Liver (tissue), 9 donors: Measurements from ENCODE around the gene TMEM98. TPM values are rescaled to one million over a fixed set of nuclear protein-coding genes. Genes with fewer than 3 reads are reported as not detected.

Experiments
- DNase-seq: peaks from one replicate; pipeline ENCODE4 v3.0.0-alpha.2; 2017; ENCODE audit warnings: low spot score
- H3K27ac ChIP-seq, 2 donors: one replicate each; pipeline ENCODE4 v1.7.0; 2013; ENCODE audit warnings: inconsistent platforms in 2 of 2, low read length in 2 of 2, control low read depth in 1 of 2, low read depth in 1 of 2, mild to moderate bottlenecking in 1 of 2
- H3K27me3 ChIP-seq, 4 donors: one replicate each; pipeline versions ENCODE4 v1.6.1 to v1.7.0; 2013; ENCODE audit warnings: low read length in 3 of 4, inconsistent platforms in 1 of 4, mild to moderate bottlenecking in 1 of 4, moderate library complexity in 1 of 4; ENCODE audit not compliant: control insufficient read depth in 4 of 4, insufficient read depth in 4 of 4
- H3K36me3 ChIP-seq, 4 donors: one replicate each; pipeline versions ENCODE4 v1.6.1 to v1.7.0; 2013; ENCODE audit warnings: low read length in 3 of 4, mild to moderate bottlenecking in 3 of 4, low read depth in 1 of 4, moderate library complexity in 1 of 4; ENCODE audit not compliant: control insufficient read depth in 4 of 4, insufficient read depth in 3 of 4
- H3K4me1 ChIP-seq, 4 donors: one replicate each; pipeline versions ENCODE4 v1.6.1 to v1.7.0; 2013; ENCODE audit warnings: low read length in 3 of 4, mild to moderate bottlenecking in 3 of 4, moderate library complexity in 1 of 4; ENCODE audit not compliant: control insufficient read depth in 4 of 4, insufficient read depth in 4 of 4
- H3K4me3 ChIP-seq, 3 donors: one replicate each; pipeline versions ENCODE4 v1.6.1 to v1.7.0; 2013; ENCODE audit warnings: low read length in 3 of 3, control low read depth in 1 of 3, low read depth in 1 of 3, mild to moderate bottlenecking in 1 of 3
- H3K9ac ChIP-seq, 2 donors: one replicate each; pipeline ENCODE4 v1.7.0; 2013; ENCODE audit warnings: low read length in 2 of 2, mild to moderate bottlenecking in 2 of 2, moderate library complexity in 2 of 2, control low read depth in 1 of 2, low read depth in 1 of 2
- H3K9me3 ChIP-seq, 4 donors: one replicate each; pipeline versions ENCODE4 v1.6.1 to v1.7.0; 2013; ENCODE audit warnings: low read length in 3 of 4; ENCODE audit not compliant: control insufficient read depth in 4 of 4
- ATF3 ChIP-seq: IDR thresholded peaks from 2 replicates; pipeline ENCODE4 v1.6.1; 2016; ENCODE audit warnings: antibody characterized with exemption
- CTCF ChIP-seq: fragments of 150-350 bp; IDR thresholded peaks from 2 replicates; pipeline ENCODE4 v1.5.1; 2017; ENCODE audit warnings: improper control_type of control experiment, low read depth, low read length; ENCODE audit not compliant: missing input control
- EGR1 ChIP-seq, 2 donors: IDR thresholded peaks; 2 replicates each; pipeline ENCODE4 v1.6.1; 2016 to 2018; ENCODE audit warnings: antibody characterized with exemption in 2 of 2, low read depth in 2 of 2
- FOXA1 ChIP-seq: IDR thresholded peaks from 2 replicates; pipeline ENCODE4 v1.6.1; 2016; ENCODE audit warnings: antibody characterized with exemption
- GABPA ChIP-seq, 2 donors: IDR thresholded peaks in 1 of 2; conservative IDR thresholded peaks in 1 of 2; 2 replicates each; pipeline ENCODE4 v1.6.1; 2016; ENCODE audit warnings: antibody characterized with exemption in 2 of 2, mild to moderate bottlenecking in 1 of 2, moderate library complexity in 1 of 2
- HNF4G ChIP-seq: IDR thresholded peaks from 2 replicates; pipeline ENCODE4 v1.6.1; 2016; ENCODE audit warnings: antibody characterized with exemption
- JUND ChIP-seq, 2 donors: IDR thresholded peaks; 2 replicates each; pipeline ENCODE4 v1.6.1; 2016; ENCODE audit warnings: antibody characterized with exemption in 2 of 2
- NR2F2 ChIP-seq: IDR thresholded peaks from 2 replicates; pipeline ENCODE4 v1.6.1; 2016; ENCODE audit warnings: antibody characterized with exemption
- REST ChIP-seq: IDR thresholded peaks from 2 replicates; pipeline ENCODE4 v1.6.1; 2016; ENCODE audit warnings: antibody characterized with exemption, mild to moderate bottlenecking
- RXRA ChIP-seq, 2 donors: IDR thresholded peaks; 2 replicates each; pipeline ENCODE4 v1.6.1; 2017 to 2018; ENCODE audit warnings: antibody characterized with exemption in 2 of 2, mild to moderate bottlenecking in 1 of 2
- TAF1 ChIP-seq: conservative IDR thresholded peaks from 2 replicates; pipeline ENCODE4 v1.6.1; 2016; ENCODE audit warnings: antibody characterized with exemption, mild to moderate bottlenecking
- WGBS: extraction: QIAGEN DNeasy Blood & Tissue Kit; methylation state at CpG from one replicate; pipeline ENCODE4 v1.1.7; 2013; 5-methylcytosine and 5-hydroxymethylcytosine counted together
- polyA plus RNA-seq, 2 donors: library from polyadenylated mRNA; stranded (reverse) in 1 of 2; unstranded in 1 of 2; fragments of 200-250 nt in 1 of 2; fragments of >200 nt in 1 of 2; fragmentation: Nextera tagmentation in 1 of 2; extraction: Ambion mirVana in 1 of 2; gene quantifications; one replicate each; pipeline versions ENCODE4 v1.2.1 to v1.2.3, GENCODE V29; 2013 to 2015
- total RNA-seq, 2 donors: library from RNA; depleted of rRNA; stranded (reverse); fragments of >200 nt; gene quantifications; one replicate each; pipeline ENCODE4 v1.2.3, GENCODE V29; 2014
- TF ChIP-seq, protein P1 (sequence below): IDR thresholded peaks from 2 replicates; pipeline ENCODE4 v1.6.1; 2016; ENCODE audit warnings: antibody characterized with exemption
- donor health status: healthy.
- donor health status: healthy.
- donor health status: healthy.
- donor health status: healthy.
- donor health status: healthy.

The TMEM98 gene
- total and polyA plus RNA-seq, 4 donors = 7.0 to 17.5 (median 10.7) TPM

GRCh38 chr17:32928586-32929535, 908 bp downstream of the TMEM98 start:
- DNase-seq = no peak
- H3K9me3 ChIP-seq = no peaks in the 10 kb centered on the region
- TF ChIP-seq CTCF = no peak
- 39% methylated on average over 19 of the region's 19 CpGs for WGBS
- no peaks in the 10 kb centered on the region for H3K36me3 ChIP-seq
- H3K27me3 ChIP-seq = no peaks in the 10 kb centered on the region
- H3K4me1 ChIP-seq = peaks cover 2 to 11% (median 6%) of the 10 kb centered on the region in 4 donors
- H3K27ac ChIP-seq = no peak overlapping the region
- H3K9ac ChIP-seq = peak overlapping the region in 1 of 2 donors; percentile 74
- H3K4me3 ChIP-seq = peak overlapping the region; percentile 3 to 85 (median 64)

- TF ChIP-seq JUND (IDR thresholded peaks at IDR 0.05) (no peak), FOXA1 (no peak), HNF4G (no peak), NR2F2 (no peak), GABPA (IDR thresholded peaks at IDR 0.05 in 1 of 2, conservative IDR thresholded peaks at IDR 0.05 in 1 of 2) (no peak), EGR1 (IDR thresholded peaks at IDR 0.05; ENCODE audit: low read depth in 2 of 2) (no peak), REST (no peak), RXRA (IDR thresholded peaks at IDR 0.05) (no peak), ATF3 (no peak), TAF1 (no peak)
- TF ChIP-seq, protein P1, sequence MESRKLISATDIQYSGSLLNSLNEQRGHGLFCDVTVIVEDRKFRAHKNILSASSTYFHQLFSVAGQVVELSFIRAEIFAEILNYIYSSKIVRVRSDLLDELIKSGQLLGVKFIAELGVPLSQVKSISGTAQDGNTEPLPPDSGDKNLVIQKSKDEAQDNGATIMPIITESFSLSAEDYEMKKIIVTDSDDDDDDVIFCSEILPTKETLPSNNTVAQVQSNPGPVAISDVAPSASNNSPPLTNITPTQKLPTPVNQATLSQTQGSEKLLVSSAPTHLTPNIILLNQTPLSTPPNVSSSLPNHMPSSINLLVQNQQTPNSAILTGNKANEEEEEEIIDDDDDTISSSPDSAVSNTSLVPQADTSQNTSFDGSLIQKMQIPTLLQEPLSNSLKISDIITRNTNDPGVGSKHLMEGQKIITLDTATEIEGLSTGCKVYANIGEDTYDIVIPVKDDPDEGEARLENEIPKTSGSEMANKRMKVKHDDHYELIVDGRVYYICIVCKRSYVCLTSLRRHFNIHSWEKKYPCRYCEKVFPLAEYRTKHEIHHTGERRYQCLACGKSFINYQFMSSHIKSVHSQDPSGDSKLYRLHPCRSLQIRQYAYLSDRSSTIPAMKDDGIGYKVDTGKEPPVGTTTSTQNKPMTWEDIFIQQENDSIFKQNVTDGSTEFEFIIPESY = no peak
- Histone ChIP-seq H3K27me3 (no peaks in the 10 kb centered on the region), H3K4me3 (no peak overlapping the region), H3K27ac (no peak overlapping the region), H3K4me1 (peaks cover 2 to 11% (median 6%) of the 10 kb centered on the region in 4 donors), H3K36me3 (peaks cover 0 to 3% (median 0%) of the 10 kb centered on the region in 4 donors), H3K9me3 (no peaks in the 10 kb centered on the region), H3K9ac (no peak overlapping the region)
- WGBS = 79% methylated on average over 2 of the region's 2 CpGs
- DNase-seq = no peak
Observed at GRCh38 chr17:32929588-32929987, 1.6 kb downstream of the TMEM98 start.
